Erythroblast (primary cell): ENCODE measurements around the gene ERICH4.

ENCODE experiments used
- GATA1 ChIP-seq: IDR thresholded peaks from 2 replicates; pipeline ENCODE4 v1.6.1; 2011; ENCODE audit warnings: low read depth, mild to moderate bottlenecking, control low read depth, low read length, moderate library complexity
- POLR2A ChIP-seq: IDR thresholded peaks from 2 replicates; pipeline ENCODE4 v1.6.1; 2011; ENCODE audit warnings: mild to moderate bottlenecking, low read length

GRCh38 chr19:41456342-41456918, 13.5 kb downstream of the ERICH4 start:
- TF ChIP-seq POLR2A (no peak), GATA1 (no peak)
